Neural crest cell (in vitro differentiated cells): Measurements from ENCODE around the gene GOLPH3. TPM values are rescaled to one million over a fixed set of nuclear protein-coding genes. Genes with fewer than 3 reads are reported as not detected.
A peak's percentile ranks its signal among the peaks of the same experiment; 100 is the strongest.
"Not testable (repeated sequence)": the region's sequence is repeated elsewhere in the genome, so short reads cannot be mapped to it uniquely, and the experiment has no call there.

Experiments
- DNase-seq: peaks from one replicate; pipeline ENCODE4 v3.0.0; 2021; ENCODE audit warnings: low read depth, mixed read lengths, low spot score
- H3K27ac Mint-ChIP-seq: one replicate; pipeline ENCODE4 v1.8.0; 2021; ENCODE audit warnings: mild to moderate bottlenecking, mixed read lengths; ENCODE audit not compliant: unreplicated experiment
- H3K27me3 Mint-ChIP-seq: 2 replicates; pipeline ENCODE4 v1.8.0; 2021; ENCODE audit warnings: low read depth, mild to moderate bottlenecking, mixed read lengths
- H3K36me3 Mint-ChIP-seq: 2 replicates; pipeline ENCODE4 v1.8.0; 2021; ENCODE audit warnings: low read depth, mild to moderate bottlenecking, mixed read lengths
- H3K4me1 Mint-ChIP-seq: 2 replicates; pipeline ENCODE4 v1.8.0; 2021; ENCODE audit warnings: mixed read lengths
- H3K4me3 Mint-ChIP-seq: one replicate; pipeline ENCODE4 v1.8.0; 2021; ENCODE audit warnings: mild to moderate bottlenecking, mixed read lengths
- H3K9me3 Mint-ChIP-seq: 2 replicates; pipeline ENCODE4 v1.8.0; 2021; ENCODE audit warnings: mixed read lengths
- total RNA-seq: library from RNA; stranded (reverse); gene quantifications from 2 replicates; pipeline ENCODE4 v1.2.1, GENCODE V29; 2021
- TF ChIP-seq, protein P1 (sequence below): fragments of 200-600 bp; sonication (generic); conservative IDR thresholded peaks from 2 replicates; pipeline ENCODE4 v1.5.0; 2021; ENCODE audit warnings: antibody characterized with exemption, mild to moderate bottlenecking

Gene GOLPH3
- total RNA-seq, 1 donor from 2014 or later: 61.7 TPM

DNA sequence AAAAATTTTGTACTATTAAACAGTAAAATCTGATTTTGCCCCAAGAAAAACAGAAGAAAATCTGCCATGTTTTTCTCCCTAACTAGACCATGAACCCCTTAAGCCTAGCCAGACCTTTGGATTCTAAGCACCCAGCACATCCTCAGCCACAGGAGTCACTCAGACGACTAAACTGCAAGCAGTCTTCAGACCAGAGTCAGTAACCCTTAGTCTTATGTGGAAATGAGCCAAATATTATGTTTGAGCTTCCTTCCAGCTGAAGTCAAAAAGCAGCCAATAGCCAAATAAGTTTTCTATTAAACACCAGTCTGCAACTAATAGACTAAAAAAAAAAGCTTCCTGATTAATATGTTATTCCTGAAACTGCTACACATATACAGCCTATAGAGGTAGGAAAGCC, 47.4 kb downstream of the GOLPH3 start:
- Mint-ChIP-seq H3K4me3 (no peak overlapping the region), H3K36me3 (peaks cover 24% of the 10 kb centered on the region), H3K4me1 (peaks cover 10% of the 10 kb centered on the region), H3K27ac (no peak overlapping the region), H3K9me3 (no peaks in the 10 kb centered on the region), H3K27me3 (no peaks in the 10 kb centered on the region)
- TF ChIP-seq, protein P1, sequence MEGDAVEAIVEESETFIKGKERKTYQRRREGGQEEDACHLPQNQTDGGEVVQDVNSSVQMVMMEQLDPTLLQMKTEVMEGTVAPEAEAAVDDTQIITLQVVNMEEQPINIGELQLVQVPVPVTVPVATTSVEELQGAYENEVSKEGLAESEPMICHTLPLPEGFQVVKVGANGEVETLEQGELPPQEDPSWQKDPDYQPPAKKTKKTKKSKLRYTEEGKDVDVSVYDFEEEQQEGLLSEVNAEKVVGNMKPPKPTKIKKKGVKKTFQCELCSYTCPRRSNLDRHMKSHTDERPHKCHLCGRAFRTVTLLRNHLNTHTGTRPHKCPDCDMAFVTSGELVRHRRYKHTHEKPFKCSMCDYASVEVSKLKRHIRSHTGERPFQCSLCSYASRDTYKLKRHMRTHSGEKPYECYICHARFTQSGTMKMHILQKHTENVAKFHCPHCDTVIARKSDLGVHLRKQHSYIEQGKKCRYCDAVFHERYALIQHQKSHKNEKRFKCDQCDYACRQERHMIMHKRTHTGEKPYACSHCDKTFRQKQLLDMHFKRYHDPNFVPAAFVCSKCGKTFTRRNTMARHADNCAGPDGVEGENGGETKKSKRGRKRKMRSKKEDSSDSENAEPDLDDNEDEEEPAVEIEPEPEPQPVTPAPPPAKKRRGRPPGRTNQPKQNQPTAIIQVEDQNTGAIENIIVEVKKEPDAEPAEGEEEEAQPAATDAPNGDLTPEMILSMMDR: no peak
- no peak for DNase-seq

DNA sequence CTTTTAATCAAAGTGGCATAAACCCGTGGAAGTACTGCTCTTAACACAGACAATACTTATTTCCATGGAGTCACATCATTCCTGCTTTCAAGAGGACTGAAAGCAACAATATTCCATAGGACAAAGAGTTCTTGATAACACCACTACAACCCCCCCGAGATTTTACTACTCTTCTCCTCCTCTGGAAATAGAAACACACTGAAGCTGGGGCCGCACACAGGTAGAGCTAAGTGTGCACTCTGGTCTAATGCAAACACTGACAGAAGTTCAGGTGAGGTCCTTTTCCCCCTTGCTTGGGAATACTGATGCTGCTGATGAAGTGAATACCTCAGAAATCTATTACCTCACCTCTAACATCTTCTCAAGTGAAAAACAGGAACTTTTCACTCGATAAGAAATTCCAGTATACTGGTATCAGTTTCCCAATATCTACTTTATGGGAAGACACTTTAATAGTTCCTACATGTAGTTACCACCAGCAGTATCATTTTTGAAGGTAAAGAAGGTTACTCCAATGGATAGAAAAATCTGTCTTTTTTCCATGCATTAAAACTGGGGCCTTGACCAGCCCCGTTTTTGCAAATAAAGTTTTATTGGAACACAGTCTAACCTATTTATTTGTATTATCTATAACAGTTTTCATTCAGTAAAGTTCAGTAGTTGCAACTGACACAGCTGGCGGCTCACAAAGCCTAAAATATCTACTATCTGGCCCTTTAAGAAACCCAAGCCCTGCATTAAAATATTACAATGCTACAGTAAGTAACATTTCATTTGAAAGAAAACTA, 50.0 kb downstream of the GOLPH3 start:
- H3K36me3 Mint-ChIP-seq: peaks cover 28% of the 10 kb centered on the region
- peaks cover 10% of the 10 kb centered on the region for H3K4me1 Mint-ChIP-seq
- H3K27me3 Mint-ChIP-seq: no peaks in the 10 kb centered on the region
- no peak overlapping the region for H3K4me3 Mint-ChIP-seq
- DNase-seq: no peak
- H3K9me3 Mint-ChIP-seq: no peaks in the 10 kb centered on the region
- peak overlapping the region; percentile 57 for H3K27ac Mint-ChIP-seq
- TF ChIP-seq, protein P1: no peak

DNA sequence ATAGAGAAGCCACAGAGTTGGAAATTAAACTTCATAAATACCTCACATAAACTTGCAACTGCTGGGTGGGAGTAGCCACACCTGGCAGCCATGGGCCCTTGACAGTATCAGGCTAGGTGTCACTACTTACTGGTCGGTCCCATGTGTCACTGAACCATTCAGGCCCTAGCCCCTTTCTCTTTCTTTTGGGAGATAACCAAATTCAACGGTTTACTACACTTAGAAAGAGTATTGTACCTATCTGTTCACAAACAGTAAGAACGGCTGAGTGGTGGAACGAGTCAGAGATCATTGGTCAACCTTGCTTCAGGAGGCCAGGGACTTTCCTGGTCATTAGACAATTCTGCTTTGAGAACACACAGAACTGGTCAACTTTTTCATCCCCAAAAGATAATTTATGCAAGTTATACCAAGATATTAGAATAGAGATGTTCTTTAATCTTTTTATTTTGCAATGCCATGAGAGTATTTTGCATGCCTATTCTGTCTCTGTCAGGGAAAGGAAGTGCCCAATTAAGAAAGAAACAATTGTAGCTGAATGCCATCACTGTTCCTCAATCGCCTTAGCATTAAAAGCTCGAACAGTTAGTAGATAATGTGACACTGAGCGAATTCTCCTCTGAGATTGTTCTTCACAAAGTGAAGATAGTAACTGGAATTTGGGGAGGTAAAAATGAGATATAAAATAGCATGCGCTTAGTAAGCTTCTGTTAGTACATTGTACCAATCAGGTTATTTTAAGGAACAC, 50.9 kb downstream of the GOLPH3 start:
- H3K27me3 Mint-ChIP-seq: no peaks in the 10 kb centered on the region
- no peak for DNase-seq
- peaks cover 10% of the 10 kb centered on the region for H3K4me1 Mint-ChIP-seq
- no peaks in the 10 kb centered on the region for H3K9me3 Mint-ChIP-seq
- H3K4me3 Mint-ChIP-seq: no peak overlapping the region
- TF ChIP-seq, protein P1: no peak
- peaks cover 28% of the 10 kb centered on the region for H3K36me3 Mint-ChIP-seq
- H3K27ac Mint-ChIP-seq: no peak overlapping the region

DNA sequence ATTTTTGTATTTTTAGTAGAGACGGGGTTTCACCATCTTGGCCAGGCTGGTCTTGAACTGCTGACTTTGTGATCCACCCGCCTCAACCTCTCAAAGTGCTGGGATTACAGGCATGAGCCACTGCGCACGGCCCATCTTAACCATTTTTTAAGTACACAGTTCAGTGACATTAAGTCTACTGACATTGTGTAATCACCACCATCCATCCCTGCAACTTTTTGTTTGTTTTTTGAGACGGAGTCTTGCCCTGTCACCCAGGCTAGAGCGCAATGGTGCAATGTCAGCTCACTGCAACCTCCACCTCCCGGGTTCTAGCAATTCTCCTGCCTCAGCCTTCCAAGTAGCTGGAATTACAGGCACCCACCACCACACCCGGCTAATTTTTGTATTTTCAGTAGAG, 55.2 kb downstream of the GOLPH3 start:
- not testable (repeated sequence) for H3K9me3 Mint-ChIP-seq, H3K4me3 Mint-ChIP-seq, H3K27me3 Mint-ChIP-seq, DNase-seq, H3K27ac Mint-ChIP-seq
- peaks cover 26% of the 10 kb centered on the region for H3K36me3 Mint-ChIP-seq
- H3K4me1 Mint-ChIP-seq: peaks cover 11% of the 10 kb centered on the region

DNA sequence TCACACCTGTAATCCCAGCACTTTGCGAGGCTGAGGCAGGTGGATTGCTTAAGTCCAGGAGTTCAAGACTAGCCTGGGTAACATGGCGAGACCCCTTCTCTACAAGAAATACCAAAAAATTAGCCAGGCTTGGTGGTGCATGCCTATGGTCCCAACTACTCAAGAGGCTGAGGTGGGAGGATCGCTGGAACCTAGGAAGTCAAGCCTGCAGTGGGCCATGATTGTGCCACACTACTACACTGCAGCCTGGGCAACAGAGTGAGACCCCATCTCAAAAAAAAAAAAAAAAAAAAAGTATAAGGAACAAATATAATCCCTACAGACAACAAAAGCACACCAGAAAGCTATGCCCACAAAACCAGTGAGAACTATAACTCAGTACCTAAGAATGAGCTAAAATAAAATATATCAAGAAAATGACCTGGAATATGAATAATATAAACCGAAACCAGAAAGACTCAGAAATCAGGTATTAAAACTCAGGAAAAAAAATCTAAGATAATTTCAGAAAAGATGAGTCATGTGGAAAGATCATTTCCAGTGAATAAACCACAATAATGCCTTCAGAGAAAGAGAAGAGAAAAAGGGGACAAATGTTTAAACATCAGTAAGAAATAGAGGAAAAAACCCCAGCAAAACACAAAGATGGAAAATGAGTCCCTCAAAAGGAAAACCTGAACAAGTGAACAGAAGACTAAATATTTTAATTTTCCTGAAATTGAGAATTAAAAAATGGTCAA, 57.4 kb downstream of the GOLPH3 start:
- DNase-seq: no peak
- Mint-ChIP-seq H3K4me1 (peaks cover 3% of the 10 kb centered on the region), H3K27ac (no peak overlapping the region), H3K27me3 (no peaks in the 10 kb centered on the region), H3K36me3 (peaks cover 25% of the 10 kb centered on the region), H3K4me3 (no peak overlapping the region), H3K9me3 (no peaks in the 10 kb centered on the region)
- TF ChIP-seq, protein P1: no peak
